B cell (primary cell): ENCODE data around the gene CYP3A4. TPM values are rescaled to one million over a fixed set of nuclear protein-coding genes. Genes with fewer than 3 reads are reported as not detected.
"Not testable (repeated sequence)": the region's sequence is repeated elsewhere in the genome, so short reads cannot be mapped to it uniquely, and the experiment has no call there.

ENCODE experiments used
- ATAC-seq: fragments of 200-7000 bp; cut with Tn5 transposase; one replicate; pipeline ENCODE4 v1.10.0; 2021; ENCODE audit warnings: low read depth, mild to moderate bottlenecking, moderate number of reproducible peaks, moderate library complexity
- CTCF ChIA-PET: fragments of 350-600 bp; sonication (Branson Sonifier 250); formaldehyde crosslinking; loops from one replicate; lab custom pipeline; 2021; ENCODE audit warnings: antibody characterized with exemption, inconsistent platforms; lab: Charles Lee
- POLR2A ChIA-PET: fragments of 350-600 bp; sonication (Branson Sonifier 250); formaldehyde crosslinking; loops from one replicate; lab custom pipeline; 2021; ENCODE audit warnings: antibody characterized with exemption; lab: Charles Lee
- DNase-seq: peaks from one replicate; pipeline ENCODE4 v3.0.0; 2013
- H2AFZ ChIP-seq: 2 replicates; pipeline ENCODE4 v1.6.1; 2012; ENCODE audit warnings: mild to moderate bottlenecking, low read depth, low read length; ENCODE audit not compliant: insufficient read depth, poor library complexity, severe bottlenecking
- H3K27ac ChIP-seq, 2 donors: 1 replicate in 1 of 2; 2 replicates in 1 of 2; pipeline ENCODE4 v1.5.1; 2012 to 2013; ENCODE audit warnings: low read length in 2 of 2, mild to moderate bottlenecking in 2 of 2, moderate library complexity in 1 of 2
- H3K27me3 ChIP-seq, 4 experiments: fragments of 200-600 bp in 1 of 4; sonication (generic) in 1 of 4; replicated peaks in 1 of 4; 1 replicate in 2 of 4; 2 replicates in 2 of 4; pipeline versions ENCODE4 v1.6.1 to v1.7.0; 2013 to 2016; ENCODE audit warnings: low read length in 3 of 4, mild to moderate bottlenecking in 2 of 4, mixed read lengths in 1 of 4, moderate library complexity in 1 of 4; ENCODE audit not compliant: insufficient read depth in 4 of 4, control insufficient read depth in 3 of 4; ENCODE audit errors: control extremely low read depth in 1 of 4
- H3K36me3 ChIP-seq, 2 experiments: replicated peaks in 1 of 2; 1 replicate in 1 of 2; 2 replicates in 1 of 2; pipeline versions ENCODE4 v1.6.1 to v1.7.1; 2013; ENCODE audit warnings: low read length in 1 of 2; ENCODE audit not compliant: insufficient read depth in 2 of 2, control insufficient read depth in 1 of 2; ENCODE audit errors: control extremely low read depth in 1 of 2, extremely low read depth in 1 of 2
- H3K4me1 ChIP-seq, 2 donors: fragments of 200-600 bp in 1 of 2; sonication (generic) in 1 of 2; 1 replicate in 1 of 2; 2 replicates in 1 of 2; pipeline versions ENCODE4 v1.5.1 to v1.6.1; 2013 to 2017; ENCODE audit warnings: low read length in 2 of 2; ENCODE audit not compliant: control insufficient read depth in 2 of 2, insufficient read depth in 2 of 2
- H3K4me2 ChIP-seq: replicated peaks from 2 replicates; pipeline ENCODE3; 2012; ENCODE audit warnings: mild to moderate bottlenecking, low read depth, low read length; ENCODE audit not compliant: poor library complexity, severe bottlenecking
- H3K4me3 ChIP-seq, 5 experiments: fragments of 200-600 bp in 1 of 5; sonication (generic) in 1 of 5; 1 replicate in 3 of 5; 2 replicates in 2 of 5; pipeline versions ENCODE4 v1.5.1 to v1.7.0; 2011 to 2016; ENCODE audit warnings: low read length in 4 of 5, mild to moderate bottlenecking in 4 of 5, low read depth in 2 of 5, control low read depth in 1 of 5, moderate library complexity in 1 of 5; ENCODE audit not compliant: insufficient read depth in 1 of 5; ENCODE audit errors: control extremely low read depth in 1 of 5, extremely low read depth in 1 of 5
- H3K79me2 ChIP-seq: fragments of 200-600 bp; sonication (generic); one replicate; pipeline ENCODE4 v1.6.0; 2016; ENCODE audit warnings: low read length; ENCODE audit not compliant: control insufficient read depth, insufficient read depth
- H3K9ac ChIP-seq: fragments of 200-600 bp; sonication (generic); 2 replicates; pipeline ENCODE4 v1.6.1; 2017; ENCODE audit warnings: mild to moderate bottlenecking, low read length, moderate library complexity
- H3K9me3 ChIP-seq, 3 donors: one replicate each; pipeline versions ENCODE4 v1.6.1 to v1.7.1; 2013; ENCODE audit warnings: low read length in 2 of 3; ENCODE audit not compliant: control insufficient read depth in 2 of 3, insufficient read depth in 1 of 3; ENCODE audit errors: control extremely low read depth in 1 of 3
- H4K20me1 ChIP-seq: 2 replicates; pipeline ENCODE4 v1.6.0; 2012; ENCODE audit warnings: mild to moderate bottlenecking, low read length; ENCODE audit not compliant: insufficient read depth, control insufficient read depth, poor library complexity, severe bottlenecking
- H3K27ac Mint-ChIP-seq: one replicate; pipeline ENCODE4 v1.8.0; 2021; ENCODE audit warnings: mixed read lengths
- H3K27me3 Mint-ChIP-seq: one replicate; pipeline ENCODE4 v1.8.0; 2021; ENCODE audit warnings: mixed read lengths
- H3K4me1 Mint-ChIP-seq: one replicate; pipeline ENCODE4 v1.8.0; 2021; ENCODE audit warnings: mixed read lengths
- H3K4me3 Mint-ChIP-seq: one replicate; pipeline ENCODE4 v1.8.0; 2021; ENCODE audit warnings: mixed read lengths
- H3K9me3 Mint-ChIP-seq: one replicate; pipeline ENCODE4 v1.8.0; 2022; ENCODE audit warnings: mixed read lengths; ENCODE audit not compliant: insufficient read depth
- EZH2 ChIP-seq: IDR thresholded peaks from 2 replicates; pipeline ENCODE4 v1.6.1; 2012; ENCODE audit warnings: borderline replicate concordance, low read depth, mild to moderate bottlenecking, moderate library complexity, low read length; ENCODE audit not compliant: insufficient read depth, poor library complexity, severe bottlenecking
- WGBS: methylation state at CpG from one replicate; pipeline ENCODE4 v1.1.5; 2013; ENCODE audit warnings: missing lambda C conversion rate; ENCODE audit not compliant: insufficient coverage; 5-methylcytosine and 5-hydroxymethylcytosine counted together
- intact Hi-C: fragments of 100-400 bp; cut with micrococcal nuclease; formaldehyde crosslinking; loops from one replicate; pipeline ENCODE4 v1.10.0; 2022
- polyA plus RNA-seq: library from polyadenylated mRNA; depleted of rRNA; stranded (reverse); fragments of >200 nt; gene quantifications from 2 replicates; pipeline ENCODE4 v1.2.3, GENCODE V29; 2012
- total RNA-seq, 2 donors: library from RNA; stranded (reverse); fragments of 120-200 nt in 1 of 2; gene quantifications; 1 replicate in 1 of 2; 2 replicates in 1 of 2; pipeline versions ENCODE4 v1.2.3 to v1.2.4, GENCODE V29; 2013 to 2022
- TF ChIP-seq, protein P1 (sequence below): fragments of 200-600 bp; IDR thresholded peaks from one replicate; pipeline ENCODE4 v1.8.0; 2022; ENCODE audit warnings: antibody characterized with exemption, mild to moderate bottlenecking

Gene CYP3A4
- total and polyA plus RNA-seq, 2 donors (not counting 1 experiment from before 2014, with no cell fraction given) = not detected

DNA sequence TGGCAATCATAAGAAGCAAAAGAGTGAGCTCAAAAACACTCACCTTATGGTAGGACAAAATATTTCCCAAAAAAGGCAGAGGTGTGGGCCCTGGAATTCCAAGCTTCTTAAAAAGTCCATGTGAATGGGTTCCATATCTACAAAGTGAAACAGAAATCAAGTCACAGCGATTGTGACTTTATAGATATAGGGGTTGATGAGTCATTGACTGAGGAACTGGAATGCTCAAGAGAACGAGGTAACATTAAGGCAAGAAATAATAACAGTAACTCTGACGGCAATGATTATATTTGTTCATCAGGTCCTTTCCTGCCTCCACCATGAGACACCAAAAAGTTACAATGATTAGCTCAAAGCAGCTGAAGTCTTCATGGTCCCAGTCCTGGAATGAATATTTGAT, 4.0 kb downstream of the CYP3A4 start:
- intact Hi-C loops = no loop called here
- H3K4me2 ChIP-seq = no peak overlapping the region
- H3K27me3 ChIP-seq = peaks cover 0 to 26% (median 12%) of the 10 kb centered on the region in 4 experiments
- no peaks in the 10 kb centered on the region for H3K4me1 ChIP-seq
- no peak overlapping the region for H3K27ac Mint-ChIP-seq
- CTCF ChIA-PET = no interaction called here
- no peaks in the 10 kb centered on the region for H3K9me3 ChIP-seq
- POLR2A ChIA-PET = no interaction called here
- no peak overlapping the region for H3K9ac ChIP-seq
- ATAC-seq (no peak), DNase-seq (no peak)
- no peak overlapping the region for H3K4me3 ChIP-seq
- no peaks in the 10 kb centered on the region for H3K79me2 ChIP-seq
- H3K4me1 Mint-ChIP-seq = no peaks in the 10 kb centered on the region
- no peak overlapping the region for H2AFZ ChIP-seq
- H3K4me3 Mint-ChIP-seq = no peak overlapping the region
- no peaks in the 10 kb centered on the region for H3K9me3 Mint-ChIP-seq
- 100% methylated on average over 1 of the region's 3 CpGs for WGBS
- H4K20me1 ChIP-seq = no peaks in the 10 kb centered on the region
- peaks cover 81% of the 10 kb centered on the region for H3K27me3 Mint-ChIP-seq
- TF ChIP-seq, protein P1, sequence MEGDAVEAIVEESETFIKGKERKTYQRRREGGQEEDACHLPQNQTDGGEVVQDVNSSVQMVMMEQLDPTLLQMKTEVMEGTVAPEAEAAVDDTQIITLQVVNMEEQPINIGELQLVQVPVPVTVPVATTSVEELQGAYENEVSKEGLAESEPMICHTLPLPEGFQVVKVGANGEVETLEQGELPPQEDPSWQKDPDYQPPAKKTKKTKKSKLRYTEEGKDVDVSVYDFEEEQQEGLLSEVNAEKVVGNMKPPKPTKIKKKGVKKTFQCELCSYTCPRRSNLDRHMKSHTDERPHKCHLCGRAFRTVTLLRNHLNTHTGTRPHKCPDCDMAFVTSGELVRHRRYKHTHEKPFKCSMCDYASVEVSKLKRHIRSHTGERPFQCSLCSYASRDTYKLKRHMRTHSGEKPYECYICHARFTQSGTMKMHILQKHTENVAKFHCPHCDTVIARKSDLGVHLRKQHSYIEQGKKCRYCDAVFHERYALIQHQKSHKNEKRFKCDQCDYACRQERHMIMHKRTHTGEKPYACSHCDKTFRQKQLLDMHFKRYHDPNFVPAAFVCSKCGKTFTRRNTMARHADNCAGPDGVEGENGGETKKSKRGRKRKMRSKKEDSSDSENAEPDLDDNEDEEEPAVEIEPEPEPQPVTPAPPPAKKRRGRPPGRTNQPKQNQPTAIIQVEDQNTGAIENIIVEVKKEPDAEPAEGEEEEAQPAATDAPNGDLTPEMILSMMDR = no peak
- no peak for TF ChIP-seq EZH2
- no peak overlapping the region for H3K27ac ChIP-seq
- no peaks in the 10 kb centered on the region for H3K36me3 ChIP-seq

DNA sequence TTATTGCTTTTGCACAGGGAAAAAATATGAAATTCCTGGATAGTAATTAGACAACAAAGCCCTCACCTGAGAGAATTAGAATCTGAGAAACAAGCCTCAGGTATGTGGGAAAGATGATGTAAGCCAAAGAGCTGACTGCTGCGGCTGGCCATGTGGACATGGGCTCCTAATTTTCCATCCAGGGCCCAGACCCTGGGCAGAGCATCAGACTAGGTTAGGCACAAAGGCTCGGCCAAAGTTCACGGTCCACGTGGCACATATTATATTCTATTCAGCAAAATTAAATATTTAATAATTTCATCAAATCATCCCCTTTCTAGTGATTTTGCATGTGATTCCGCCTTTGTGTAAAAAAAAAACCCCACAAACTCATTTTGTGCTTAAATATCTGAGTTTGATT, 5.1 kb downstream of the CYP3A4 start:
- Mint-ChIP-seq H3K4me3 (no peak overlapping the region), H3K4me1 (no peaks in the 10 kb centered on the region), H3K27me3 (peaks cover 80% of the 10 kb centered on the region), H3K9me3 (no peaks in the 10 kb centered on the region), H3K27ac (no peak overlapping the region)
- POLR2A ChIA-PET = no interaction called here
- H3K9ac ChIP-seq = no peak overlapping the region
- intact Hi-C loops = no loop called here
- no peak for DNase-seq
- peaks cover 0 to 20% (median 9%) of the 10 kb centered on the region in 4 experiments for H3K27me3 ChIP-seq
- H3K4me3 ChIP-seq = no peak overlapping the region
- H3K4me1 ChIP-seq = no peaks in the 10 kb centered on the region
- ATAC-seq = no peak
- no peaks in the 10 kb centered on the region for H3K9me3 ChIP-seq
- H3K79me2 ChIP-seq = no peaks in the 10 kb centered on the region
- CTCF ChIA-PET = no interaction called here
- no peaks in the 10 kb centered on the region for H4K20me1 ChIP-seq
- WGBS = 100% methylated on average over 1 of the region's 5 CpGs
- no peaks in the 10 kb centered on the region for H3K36me3 ChIP-seq
- H3K27ac ChIP-seq = no peak overlapping the region
- TF ChIP-seq, protein P1 = no peak
- TF ChIP-seq EZH2 = no peak
- H2AFZ ChIP-seq = no peak overlapping the region
- H3K4me2 ChIP-seq = no peak overlapping the region

DNA sequence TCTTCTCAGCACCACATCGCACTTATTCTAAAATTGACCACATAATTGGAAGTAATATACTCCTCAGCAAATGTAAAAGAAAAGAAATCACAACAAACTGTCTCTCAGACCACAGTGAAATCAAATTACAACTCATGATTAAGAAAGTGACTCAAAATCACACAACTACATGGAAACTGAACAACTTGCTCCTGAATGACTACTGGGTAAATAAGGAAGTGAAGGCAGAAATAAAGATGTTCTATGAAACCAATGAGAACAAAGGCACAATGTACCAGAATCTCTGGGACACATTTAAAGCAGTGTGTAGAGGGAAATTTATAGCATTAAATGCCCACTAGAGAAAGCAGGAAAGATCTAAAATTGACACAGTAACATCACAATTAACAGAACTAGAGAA, 10.6 kb downstream of the CYP3A4 start:
- H3K9ac ChIP-seq, ATAC-seq, H3K4me2 ChIP-seq, DNase-seq, H3K4me3 ChIP-seq, H3K27ac ChIP-seq, H2AFZ ChIP-seq, POLR2A ChIA-PET, H4K20me1 ChIP-seq, H3K4me3 Mint-ChIP-seq, H3K9me3 Mint-ChIP-seq, H3K36me3 ChIP-seq, intact Hi-C loops, H3K9me3 ChIP-seq, H3K27ac Mint-ChIP-seq, H3K79me2 ChIP-seq, CTCF ChIA-PET, H3K4me1 Mint-ChIP-seq, H3K4me1 ChIP-seq: not testable (repeated sequence)
- peaks cover 0 to 40% (median 30%) of the 10 kb centered on the region in 4 experiments for H3K27me3 ChIP-seq
- peaks cover 90% of the 10 kb centered on the region for H3K27me3 Mint-ChIP-seq
- WGBS = no CpG with 5 or more reads among the region's 1 CpG
